Esophagus squamous epithelium (tissue), 4 donors: Measurements from ENCODE around the gene NPSR1.

Experiments used
- POLR2A ChIP-seq, 4 donors: fragments of 450-650 bp; IDR thresholded peaks; one replicate each; pipeline ENCODE4 v1.6.1; 2017; ENCODE audit warnings: antibody characterized with exemption in 4 of 4, mild to moderate bottlenecking in 4 of 4, moderate library complexity in 3 of 4
- TF ChIP-seq, protein P1 (sequence below), 6 experiments: fragments of 450-650 bp in 4 of 6; fragments of 200-600 bp in 2 of 6; sonication (generic) in 2 of 6; IDR thresholded peaks; one replicate each; pipeline ENCODE4 v1.5.1; 2016 to 2019; ENCODE audit warnings: antibody characterized with exemption in 6 of 6, mild to moderate bottlenecking in 4 of 6, moderate library complexity in 4 of 6

DNA sequence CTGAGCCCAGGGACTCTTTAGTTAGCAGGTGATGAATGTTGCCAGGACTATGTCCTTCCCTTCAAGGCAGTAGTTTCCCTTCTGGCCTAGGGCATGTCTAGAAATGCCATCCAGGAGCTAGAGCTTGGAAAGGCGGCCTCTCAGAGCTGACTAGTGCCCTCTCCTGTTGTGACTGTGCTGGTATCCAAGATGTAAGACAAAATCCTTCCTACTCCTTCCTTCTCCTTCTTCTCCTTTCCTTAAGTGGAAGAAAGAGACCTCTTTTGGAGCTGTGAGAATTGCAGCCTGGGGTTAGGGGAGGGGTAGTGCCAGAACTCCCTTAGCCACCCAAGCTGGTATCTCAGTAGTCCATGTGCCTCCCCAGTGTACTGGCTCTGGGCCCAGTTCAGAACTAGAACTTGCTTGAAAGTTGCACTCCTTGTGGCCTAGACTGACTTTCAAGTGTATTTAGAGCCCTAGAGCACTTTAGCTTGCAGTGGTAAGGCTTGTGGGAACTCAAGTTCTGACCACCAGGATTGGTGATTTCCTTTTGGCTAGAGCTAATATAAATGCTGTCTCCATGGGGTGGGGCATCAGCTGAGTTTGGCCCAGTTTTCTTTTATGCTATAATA, 118.8 kb downstream of the NPSR1 start:
- TF ChIP-seq, protein P1, sequence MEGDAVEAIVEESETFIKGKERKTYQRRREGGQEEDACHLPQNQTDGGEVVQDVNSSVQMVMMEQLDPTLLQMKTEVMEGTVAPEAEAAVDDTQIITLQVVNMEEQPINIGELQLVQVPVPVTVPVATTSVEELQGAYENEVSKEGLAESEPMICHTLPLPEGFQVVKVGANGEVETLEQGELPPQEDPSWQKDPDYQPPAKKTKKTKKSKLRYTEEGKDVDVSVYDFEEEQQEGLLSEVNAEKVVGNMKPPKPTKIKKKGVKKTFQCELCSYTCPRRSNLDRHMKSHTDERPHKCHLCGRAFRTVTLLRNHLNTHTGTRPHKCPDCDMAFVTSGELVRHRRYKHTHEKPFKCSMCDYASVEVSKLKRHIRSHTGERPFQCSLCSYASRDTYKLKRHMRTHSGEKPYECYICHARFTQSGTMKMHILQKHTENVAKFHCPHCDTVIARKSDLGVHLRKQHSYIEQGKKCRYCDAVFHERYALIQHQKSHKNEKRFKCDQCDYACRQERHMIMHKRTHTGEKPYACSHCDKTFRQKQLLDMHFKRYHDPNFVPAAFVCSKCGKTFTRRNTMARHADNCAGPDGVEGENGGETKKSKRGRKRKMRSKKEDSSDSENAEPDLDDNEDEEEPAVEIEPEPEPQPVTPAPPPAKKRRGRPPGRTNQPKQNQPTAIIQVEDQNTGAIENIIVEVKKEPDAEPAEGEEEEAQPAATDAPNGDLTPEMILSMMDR (IDR thresholded peaks at IDR 0.05): no peak
- TF ChIP-seq POLR2A (IDR thresholded peaks at IDR 0.05): no peak
